Left lung (tissue), 10 donors: ENCODE data around the gene CCDC15. TPM values are rescaled to one million over a fixed set of nuclear protein-coding genes. Genes with fewer than 3 reads are reported as not detected.

Experiments used
- ATAC-seq: fragments of 200-7000 bp; cut with Tn5 transposase; one replicate; pipeline ENCODE4 v1.9.1; 2020; ENCODE audit warnings: moderate library complexity
- DNase-seq, 4 donors: peaks; one replicate each; pipeline ENCODE4 v3.0.0-alpha.2; 2013 to 2020
- H3K27ac ChIP-seq, 2 donors: fragments of 200-600 bp; sonication (generic) in 1 of 2; one replicate each; pipeline versions ENCODE4 v1.5.0 to v1.8.0; 2020 to 2021
- H3K27me3 ChIP-seq, 2 donors: fragments of 200-600 bp; sonication (generic) in 1 of 2; one replicate each; pipeline versions ENCODE4 v1.5.0 to v1.8.0; 2020 to 2021
- H3K36me3 ChIP-seq, 2 donors: fragments of 200-600 bp; sonication (generic) in 1 of 2; one replicate each; pipeline versions ENCODE4 v1.5.0 to v1.8.0; 2020 to 2021
- H3K4me1 ChIP-seq, 2 donors: fragments of 200-600 bp; one replicate each; pipeline ENCODE4 v1.8.0; 2021
- H3K4me3 ChIP-seq, 2 donors: fragments of 200-600 bp; sonication (generic) in 1 of 2; one replicate each; pipeline versions ENCODE4 v1.5.0 to v1.8.0; 2020 to 2021; ENCODE audit warnings: mild to moderate bottlenecking in 1 of 2
- H3K9me3 ChIP-seq, 2 donors: fragments of 200-600 bp; sonication (generic) in 1 of 2; one replicate each; pipeline versions ENCODE4 v1.5.0 to v1.8.0; 2020 to 2021
- CTCF ChIP-seq, 2 donors: fragments of 200-600 bp; sonication (generic) in 1 of 2; IDR thresholded peaks; one replicate each; pipeline versions ENCODE4 v1.5.0 to v1.8.0; 2021; ENCODE audit warnings: antibody characterized with exemption in 2 of 2
- intact Hi-C, 2 donors: fragments of 100-400 bp; cut with DNase I; formaldehyde crosslinking; loops; one replicate each; pipeline versions ENCODE4 v1.11.2 to v1.14.2; 2022
- polyA plus RNA-seq, 6 donors: library from polyadenylated mRNA; unstranded; fragments of 120-200 nt; gene quantifications; one replicate each; pipeline ENCODE4 v1.2.1, GENCODE V29; 2013; ENCODE audit not compliant: insufficient read length in 6 of 6
- total RNA-seq, 2 donors: library from RNA; stranded (reverse); fragmentation: NEBNext Ultra II Directional; extraction: Animal tissue kit (Norgen Biotek cat#: 25700); gene quantifications; one replicate each; pipeline ENCODE4 v1.2.1, GENCODE V29; 2021
- donor health status: DM: no; HTN: yes; CAD: no.
- donor health status: DM: no; HTN: no; CAD: no.

The CCDC15 gene
- total and polyA plus RNA-seq, 8 donors = 1.7 to 10.1 (median 6.4) TPM

- no peaks in the 10 kb centered on the region for H3K9me3 ChIP-seq
- ATAC-seq = no peak
- no peaks in the 10 kb centered on the region for H3K36me3 ChIP-seq
- peak overlapping the region; percentile 59 to 78 for H3K27ac ChIP-seq
- no peak for DNase-seq
- no peak overlapping the region for H3K4me3 ChIP-seq
- intact Hi-C loops = no loop called here
- H3K4me1 ChIP-seq = peaks cover 0 to 38% of the 10 kb centered on the region in 2 donors
- no peak for TF ChIP-seq CTCF (IDR thresholded peaks at IDR 0.05)
- peaks cover 0 to 8% of the 10 kb centered on the region in 2 donors for H3K27me3 ChIP-seq
Observed at GRCh38 chr11:125071435-125071834, 117.4 kb downstream of the CCDC15 start.

GRCh38 chr11:125071846-125072217 lies 117.8 kb downstream of the CCDC15 start:
- no peaks in the 10 kb centered on the region for H3K9me3 ChIP-seq
- TF ChIP-seq CTCF (IDR thresholded peaks at IDR 0.05) = no peak
- intact Hi-C loops = no loop called here
- H3K27me3 ChIP-seq = peaks cover 0 to 8% of the 10 kb centered on the region in 2 donors
- peak overlapping the region; percentile 59 to 78 for H3K27ac ChIP-seq
- ATAC-seq (no peak), DNase-seq (peak in 1 of 4 donors; percentile 39)
- H3K4me3 ChIP-seq = no peak overlapping the region
- no peaks in the 10 kb centered on the region for H3K36me3 ChIP-seq
- peaks cover 0 to 38% of the 10 kb centered on the region in 2 donors for H3K4me1 ChIP-seq

GRCh38 chr11:125072218-125072960 lies 118.4 kb downstream of the CCDC15 start:
- TF ChIP-seq CTCF (IDR thresholded peaks at IDR 0.05) = no peak
- Histone ChIP-seq H3K36me3 (no peaks in the 10 kb centered on the region), H3K9me3 (no peaks in the 10 kb centered on the region), H3K4me3 (no peak overlapping the region), H3K4me1 (peaks cover 0 to 38% of the 10 kb centered on the region in 2 donors), H3K27ac (peak overlapping the region; percentile 59 to 78), H3K27me3 (peaks cover 0 to 3% of the 10 kb centered on the region in 2 donors)
- intact Hi-C loops = no loop called here
- ATAC-seq (peak; percentile 31), DNase-seq (peak in 2 of 4 donors; percentile 63 to 67)

- DNase-seq (peak in 1 of 4 donors; percentile 60), ATAC-seq (no peak)
- Histone ChIP-seq H3K36me3 (no peaks in the 10 kb centered on the region), H3K4me3 (no peak overlapping the region), H3K27me3 (peaks cover 0 to 3% of the 10 kb centered on the region in 2 donors), H3K27ac (peak overlapping the region in 1 of 2 donors; percentile 78), H3K9me3 (no peaks in the 10 kb centered on the region), H3K4me1 (peaks cover 0 to 38% of the 10 kb centered on the region in 2 donors)
- intact Hi-C loops = no loop called here
- TF ChIP-seq CTCF (IDR thresholded peaks at IDR 0.05) = no peak
Observed at GRCh38 chr11:125072961-125073590, 119.1 kb downstream of the CCDC15 start.
